GM06990 (cell line): ENCODE results near the gene RAB8B.

Experiments used
- DNase-seq: peaks from one replicate; pipeline ENCODE4 v3.0.0-alpha.2; 2011; ENCODE audit not compliant: insufficient read length; ENCODE audit errors: extremely low read depth
- H3K27me3 ChIP-seq: replicated peaks from 2 replicates; pipeline ENCODE4 v1.6.0; 2011; ENCODE audit warnings: low read length; ENCODE audit not compliant: control insufficient read depth, insufficient read depth
- H3K36me3 ChIP-seq: 2 replicates; pipeline ENCODE4 v1.5.1; 2011; ENCODE audit warnings: low read length; ENCODE audit not compliant: control insufficient read depth, insufficient read depth
- H3K4me3 ChIP-seq: replicated peaks from 2 replicates; pipeline ENCODE4 v1.5.1; 2011; ENCODE audit warnings: low read depth, mild to moderate bottlenecking, control low read depth, low read length
- CTCF ChIP-seq: IDR thresholded peaks from 2 replicates; pipeline ENCODE4 v1.5.1; 2011; ENCODE audit warnings: low read length, control low read depth, mild to moderate bottlenecking, inconsistent platforms; ENCODE audit not compliant: insufficient read depth, poor library complexity, severe bottlenecking

The RAB8B gene

GRCh38 chr15:63292241-63292640 is 102.8 kb downstream of the RAB8B start:
- Histone ChIP-seq H3K36me3 (peaks cover 1% of the 10 kb centered on the region; the same call in 1 of the 2 replicates), H3K27me3 (no peaks in the 10 kb centered on the region), H3K4me3 (no peak overlapping the region)
- no peak for DNase-seq
- no peak for TF ChIP-seq CTCF

GRCh38 chr15:63292771-63293170 is 103.4 kb downstream of the RAB8B start:
- DNase-seq: peak; percentile 66
- Histone ChIP-seq H3K4me3 (no peak overlapping the region), H3K27me3 (no peaks in the 10 kb centered on the region), H3K36me3 (peaks cover 1% of the 10 kb centered on the region; the same call in 1 of the 2 replicates)
- TF ChIP-seq CTCF: no peak

- Histone ChIP-seq H3K36me3 (peaks cover 1% of the 10 kb centered on the region), H3K4me3 (no peak overlapping the region), H3K27me3 (no peaks in the 10 kb centered on the region)
- no peak for DNase-seq
- TF ChIP-seq CTCF: no peak
Measured at GRCh38 chr15:63294359-63294758, 105.0 kb downstream of the RAB8B start.

GRCh38 chr15:63295341-63295740 is 105.9 kb downstream of the RAB8B start:
- Histone ChIP-seq H3K36me3 (peaks cover 1% of the 10 kb centered on the region), H3K4me3 (no peak overlapping the region), H3K27me3 (no peaks in the 10 kb centered on the region)
- no peak for DNase-seq
- TF ChIP-seq CTCF: no peak

- H3K4me3 ChIP-seq: no peak overlapping the region
- H3K36me3 ChIP-seq: peaks cover 1% of the 10 kb centered on the region
- DNase-seq: no peak
- TF ChIP-seq CTCF: no peak
- no peaks in the 10 kb centered on the region for H3K27me3 ChIP-seq
Measured at GRCh38 chr15:63296195-63296594, 106.8 kb downstream of the RAB8B start.

- no peak for DNase-seq
- TF ChIP-seq CTCF: no peak
- Histone ChIP-seq H3K36me3 (peaks cover 1% of the 10 kb centered on the region), H3K4me3 (no peak overlapping the region), H3K27me3 (no peaks in the 10 kb centered on the region)
Measured at GRCh38 chr15:63299943-63300575, 110.7 kb downstream of the RAB8B start.
